HG03457 (cell line): Measurements from ENCODE around the gene TMEM72.

Source experiments
- ATAC-seq: cut with Tn5 transposase; IDR thresholded peaks from one replicate; pipeline ENCODE4 v1.9.1; 2021; ENCODE audit warnings: moderate number of reproducible peaks; ENCODE audit not compliant: unreplicated experiment

The TMEM72 gene

DNA sequence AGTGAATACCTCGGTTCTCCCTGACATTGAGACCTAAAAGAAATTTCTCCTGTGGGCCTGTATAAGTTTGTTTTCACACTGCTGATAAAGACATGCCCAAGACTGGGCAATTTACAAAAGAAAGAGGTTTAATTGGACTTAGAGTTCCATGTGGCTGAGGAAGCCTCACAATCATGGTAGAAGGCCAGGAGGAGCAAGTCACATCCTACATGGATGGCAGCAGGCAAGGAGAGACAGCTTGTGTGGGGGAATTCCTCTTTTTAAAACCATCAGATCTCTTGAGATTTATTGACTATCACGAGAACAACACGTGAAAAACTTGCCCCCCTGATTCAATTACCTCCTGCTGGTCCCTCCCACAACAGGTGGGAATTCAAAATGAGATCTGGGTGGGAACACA, 6.7 kb downstream of the TMEM72 start:
- no peak for ATAC-seq

DNA sequence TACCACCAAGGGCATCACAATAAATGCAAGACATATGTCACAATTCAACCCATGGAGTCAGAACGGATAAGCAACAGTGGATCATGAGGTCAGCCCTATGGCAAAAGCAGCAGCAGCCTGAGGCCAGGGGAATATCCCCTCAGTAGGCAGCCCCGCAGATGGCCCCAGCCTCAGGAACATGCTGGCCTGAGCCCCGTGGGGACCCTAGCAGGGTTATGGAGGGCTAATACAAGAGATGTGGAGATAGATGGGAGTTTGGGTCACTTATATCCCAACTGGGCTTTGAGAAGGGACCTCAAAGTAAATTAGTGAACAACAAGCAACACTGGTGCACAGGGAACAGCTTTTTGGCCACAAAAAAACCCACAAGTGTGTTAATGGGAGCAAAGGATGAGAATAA, 9.1 kb downstream of the TMEM72 start:
- no peak for ATAC-seq

DNA sequence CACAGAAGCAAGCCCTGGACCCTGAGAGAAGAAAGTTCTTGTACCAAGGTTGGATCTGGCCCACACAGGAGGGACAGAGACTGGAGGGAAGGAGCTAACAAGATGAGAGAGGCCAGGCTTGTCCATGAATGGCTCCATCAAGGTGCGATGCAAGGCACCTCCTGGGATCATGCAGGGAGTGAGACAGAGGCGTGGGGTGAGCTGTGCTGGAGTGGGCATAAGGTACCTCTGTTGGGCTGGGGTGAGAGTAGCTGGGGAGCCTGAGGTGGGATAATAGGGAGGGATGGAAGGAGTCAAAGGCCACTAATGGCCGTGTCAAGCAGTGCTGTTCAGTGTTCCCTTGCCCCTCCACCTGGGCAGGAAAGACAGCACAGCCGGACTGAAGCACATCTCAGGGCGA, 9.9 kb downstream of the TMEM72 start:
- ATAC-seq, result no peak

DNA sequence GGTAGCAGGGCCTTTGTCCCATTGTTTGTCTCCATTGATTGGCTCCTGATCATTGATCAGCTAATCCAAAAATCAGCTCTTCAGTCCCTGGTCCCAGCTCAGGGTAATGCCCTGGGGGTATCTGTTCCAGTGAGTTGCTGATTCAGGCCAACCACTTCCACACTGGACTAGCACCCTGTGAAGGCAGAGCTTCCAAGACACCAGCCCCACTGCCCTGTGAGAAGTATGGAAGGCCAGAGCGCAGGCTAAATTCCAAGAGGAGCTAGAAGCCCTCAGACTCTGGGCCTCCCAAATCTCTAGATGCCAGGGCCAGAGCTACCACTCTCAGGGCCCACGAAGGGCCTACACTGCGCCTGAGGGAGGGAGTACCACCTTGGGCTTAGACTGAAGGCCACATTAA, 10.4 kb downstream of the TMEM72 start:
- ATAC-seq, result no peak

DNA sequence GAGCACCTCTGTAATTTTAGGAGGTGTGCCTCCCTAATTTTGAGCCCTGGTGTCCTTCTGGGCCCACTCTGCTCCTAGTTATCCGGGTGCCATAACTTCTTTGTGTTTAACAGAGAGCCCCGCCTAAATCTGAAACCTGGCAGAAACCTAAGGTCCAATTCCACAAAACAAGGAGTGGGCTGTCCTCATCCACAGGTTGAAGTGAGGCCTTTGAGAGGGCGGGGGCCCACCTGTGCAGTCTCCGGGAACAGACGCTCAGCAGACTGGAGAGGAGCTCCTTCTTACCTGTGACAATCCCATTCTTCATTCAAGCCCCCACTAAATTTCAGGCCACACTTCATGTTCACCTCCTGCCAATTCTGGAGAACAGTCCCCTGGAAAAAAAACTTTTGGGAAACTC, 10.9 kb downstream of the TMEM72 start:
- no peak for ATAC-seq

DNA sequence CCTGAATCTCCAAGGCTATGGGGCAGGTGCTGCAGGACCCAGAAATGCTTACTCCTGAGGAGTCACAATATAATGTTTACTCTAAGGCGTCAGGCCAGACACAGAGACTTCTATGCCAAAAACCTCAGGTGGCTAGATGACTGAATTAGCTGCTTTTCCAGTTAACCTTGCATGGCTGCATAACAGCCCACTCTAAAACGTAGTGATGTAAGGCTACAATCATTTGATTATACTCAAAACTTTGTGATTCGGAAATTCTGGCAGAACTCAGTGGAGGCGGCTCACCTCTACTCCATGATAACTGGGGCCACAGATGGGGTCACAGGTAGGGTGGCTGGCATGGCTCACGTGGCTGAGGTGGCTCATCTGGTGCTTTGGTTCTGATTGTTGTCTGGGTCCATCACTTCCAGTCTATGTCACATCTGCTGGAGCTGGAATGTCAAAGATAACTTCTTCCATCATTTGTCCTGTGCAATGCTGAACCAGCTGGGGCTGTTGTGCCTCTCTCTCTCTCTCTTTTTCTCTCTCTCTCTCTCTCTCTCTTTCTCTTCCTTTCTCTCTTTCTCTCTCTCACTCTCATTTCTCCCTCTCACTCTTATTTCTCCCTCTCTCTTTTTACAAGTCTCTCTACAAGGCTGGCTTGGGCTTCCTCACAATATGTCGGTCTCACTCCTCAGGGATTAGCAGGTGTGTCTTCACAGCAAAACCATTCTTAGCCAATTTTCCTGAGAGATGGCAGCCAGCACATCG, 11.8 kb downstream of the TMEM72 start:
- ATAC-seq, result no peak

DNA sequence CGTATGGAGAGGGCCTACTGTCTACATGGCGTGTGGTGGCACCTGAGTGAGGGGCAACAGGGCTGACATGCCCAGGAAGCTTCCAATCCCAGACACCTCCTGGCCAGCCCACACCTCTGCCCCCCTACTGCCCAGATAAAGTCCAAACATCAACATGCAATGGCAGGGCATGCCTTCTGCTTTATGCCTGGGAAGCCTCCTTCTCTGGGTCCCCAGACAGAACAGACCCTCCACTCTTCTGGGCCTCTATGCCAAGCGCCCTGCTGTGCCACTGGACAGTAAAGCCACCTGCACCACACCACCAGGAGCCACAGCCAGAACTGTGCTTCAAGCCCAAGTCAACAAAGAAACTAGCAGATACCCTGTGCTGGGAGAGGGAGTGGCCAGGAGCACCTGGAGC, 12.5 kb downstream of the TMEM72 start:
- no peak for ATAC-seq

DNA sequence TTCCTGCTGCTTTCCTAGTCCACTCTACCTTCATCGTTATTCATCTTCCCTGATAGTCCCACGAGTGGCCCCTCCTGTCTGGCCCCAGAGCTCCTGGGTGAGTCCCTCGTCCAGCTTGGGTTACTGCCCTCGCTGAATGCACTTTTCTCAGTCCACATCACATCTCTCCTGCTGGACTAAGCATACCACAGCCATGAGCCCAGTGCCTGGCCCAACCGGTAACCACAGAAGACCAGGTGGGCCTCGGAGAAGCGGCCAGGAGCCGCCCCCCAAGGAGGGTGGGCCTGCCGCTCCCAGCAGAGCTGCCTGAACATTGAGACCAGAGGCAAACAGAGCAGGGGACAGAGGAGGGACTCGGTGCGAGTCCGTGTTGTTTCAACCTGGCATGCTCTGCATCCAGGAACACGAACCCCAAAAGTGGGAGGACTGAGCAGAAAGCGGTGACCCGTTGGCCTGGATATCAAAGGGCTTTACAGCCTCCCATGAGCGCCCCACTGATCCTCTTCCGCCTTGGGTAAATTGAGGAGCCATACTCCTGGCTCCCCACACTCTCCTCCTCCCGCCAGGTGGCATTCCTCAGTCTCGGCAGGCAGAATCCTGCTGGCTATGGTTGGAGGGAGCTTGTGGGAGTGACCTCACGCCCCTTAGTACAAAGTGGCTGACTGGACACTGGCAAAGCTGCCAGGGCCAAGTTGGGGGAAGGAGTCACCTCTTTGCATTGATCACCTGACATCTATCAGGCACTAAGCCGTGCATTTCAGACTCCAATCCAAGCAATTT, 13.3 kb downstream of the TMEM72 start:
- no peak for ATAC-seq

DNA sequence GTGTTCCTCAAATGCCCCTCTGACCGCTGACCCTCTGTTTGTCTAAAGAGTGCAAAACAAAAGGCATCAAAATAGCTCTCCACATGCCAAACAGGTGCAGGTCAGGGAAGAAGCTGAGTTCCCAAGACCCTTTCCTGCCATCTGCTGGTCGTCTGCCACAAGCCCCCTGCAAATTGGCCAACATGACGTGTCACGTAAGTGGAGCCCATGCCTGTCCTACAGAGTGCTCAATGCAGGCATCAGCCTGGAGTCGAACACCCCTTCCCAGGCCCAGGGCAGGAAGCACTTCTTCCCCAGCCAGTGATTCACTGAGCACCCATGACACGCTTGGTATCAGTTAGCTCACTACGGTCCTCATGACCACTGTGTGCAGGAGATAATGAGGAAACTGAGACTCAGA, 14.1 kb downstream of the TMEM72 start:
- no peak for ATAC-seq

DNA sequence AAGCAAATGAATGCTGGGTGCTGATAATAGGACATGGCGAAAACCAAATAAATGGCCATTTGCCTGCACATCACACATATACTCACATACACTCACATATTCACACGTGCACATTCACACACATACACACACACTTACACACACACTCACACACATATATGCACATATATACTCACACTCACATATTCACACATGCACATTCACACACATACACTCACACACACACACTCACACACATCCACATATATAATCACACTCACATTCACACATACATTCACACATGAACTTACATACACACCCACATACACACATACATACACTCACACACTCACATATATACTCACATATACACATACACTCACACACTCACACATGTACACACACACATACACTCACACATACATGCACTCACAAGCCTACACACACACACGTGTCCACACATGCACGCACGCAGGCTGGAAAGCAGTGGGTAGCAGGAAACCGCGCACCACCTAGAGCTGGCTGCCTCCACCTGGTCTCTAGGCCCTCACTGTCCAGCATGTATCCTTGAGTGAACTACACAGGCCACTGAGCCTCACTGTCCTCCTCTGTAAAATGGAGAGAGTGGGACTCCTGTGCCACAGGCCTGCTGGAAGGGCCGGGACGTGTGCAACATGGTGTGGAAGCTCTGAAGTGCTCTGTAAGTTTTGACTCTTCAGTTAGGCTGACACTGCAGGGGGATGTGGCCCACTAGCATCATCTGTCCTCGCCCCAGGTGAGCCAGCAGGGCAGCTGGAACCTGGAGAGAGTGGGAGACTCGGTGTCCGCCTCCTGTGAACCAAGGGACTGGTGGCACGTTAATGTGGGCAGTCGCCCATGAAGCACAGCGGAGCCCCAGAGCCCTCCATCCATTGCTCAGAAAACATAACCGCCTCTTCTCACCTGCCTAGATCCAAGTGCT, 14.9 kb downstream of the TMEM72 start:
- no peak for ATAC-seq

DNA sequence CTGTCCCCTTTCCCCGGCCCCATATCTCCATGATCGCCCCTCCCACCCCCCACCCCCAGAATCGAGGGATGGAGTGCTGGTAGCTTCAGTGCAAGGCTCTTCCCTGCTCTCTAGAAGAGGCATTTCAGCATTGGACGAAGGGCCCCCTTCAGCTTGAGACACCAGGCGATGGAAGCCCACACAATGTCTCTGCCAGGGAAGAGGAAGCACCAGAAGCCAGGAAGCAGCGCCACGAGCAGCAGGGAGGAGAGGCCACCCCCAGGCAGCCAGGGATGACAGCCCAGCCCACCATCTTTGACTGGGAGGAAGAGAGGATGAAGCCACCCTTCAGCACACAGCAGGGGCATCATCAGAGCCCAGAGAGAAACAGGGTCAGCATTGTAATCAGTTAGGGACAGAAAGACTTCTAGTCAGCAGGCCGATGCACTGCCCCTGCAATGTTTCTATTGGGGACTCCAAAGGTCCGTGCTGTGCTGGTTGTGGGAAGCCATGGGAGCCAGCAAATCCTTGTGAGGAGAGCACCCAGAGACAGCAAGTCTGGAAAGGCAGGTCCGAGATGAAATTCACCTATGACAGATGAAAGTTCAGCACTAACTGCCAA, 15.7 kb downstream of the TMEM72 start:
- no peak for ATAC-seq

DNA sequence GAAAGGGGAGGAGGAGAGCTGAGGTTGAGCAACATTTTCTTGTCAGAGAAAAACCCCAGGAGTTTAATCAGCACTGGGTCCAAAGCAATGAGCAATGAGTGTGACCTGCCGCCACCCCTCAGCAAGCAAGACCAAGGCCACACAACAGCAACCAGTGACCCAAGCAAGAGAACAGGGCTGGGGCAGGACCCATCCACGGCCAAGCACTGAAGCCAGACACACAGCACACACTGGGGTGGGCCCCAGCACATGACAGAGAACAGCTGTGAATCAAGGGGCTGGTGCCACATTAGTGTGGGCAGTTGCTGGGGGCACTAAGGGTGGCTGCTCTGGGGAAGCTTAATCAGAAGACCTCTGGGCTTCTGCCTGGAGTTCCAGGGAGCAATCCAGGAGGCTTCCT, 16.2 kb downstream of the TMEM72 start:
- ATAC-seq, result no peak

DNA sequence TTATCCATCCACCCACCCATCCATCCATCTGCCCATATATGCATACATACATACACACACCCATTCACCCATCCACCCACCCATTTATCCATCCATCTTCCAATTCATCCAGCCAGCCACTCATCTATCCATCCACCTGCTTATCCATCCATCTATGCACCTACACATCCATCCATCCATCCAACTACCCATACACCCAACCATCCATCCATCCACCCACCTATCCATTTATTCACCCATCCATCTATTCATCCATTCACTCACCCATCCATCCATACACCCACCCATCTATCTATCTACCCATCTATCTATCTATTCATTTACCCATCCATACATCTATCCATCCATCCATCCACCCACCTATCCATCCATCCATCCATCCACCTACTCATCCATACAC, 17.3 kb downstream of the TMEM72 start:
- no peak for ATAC-seq

DNA sequence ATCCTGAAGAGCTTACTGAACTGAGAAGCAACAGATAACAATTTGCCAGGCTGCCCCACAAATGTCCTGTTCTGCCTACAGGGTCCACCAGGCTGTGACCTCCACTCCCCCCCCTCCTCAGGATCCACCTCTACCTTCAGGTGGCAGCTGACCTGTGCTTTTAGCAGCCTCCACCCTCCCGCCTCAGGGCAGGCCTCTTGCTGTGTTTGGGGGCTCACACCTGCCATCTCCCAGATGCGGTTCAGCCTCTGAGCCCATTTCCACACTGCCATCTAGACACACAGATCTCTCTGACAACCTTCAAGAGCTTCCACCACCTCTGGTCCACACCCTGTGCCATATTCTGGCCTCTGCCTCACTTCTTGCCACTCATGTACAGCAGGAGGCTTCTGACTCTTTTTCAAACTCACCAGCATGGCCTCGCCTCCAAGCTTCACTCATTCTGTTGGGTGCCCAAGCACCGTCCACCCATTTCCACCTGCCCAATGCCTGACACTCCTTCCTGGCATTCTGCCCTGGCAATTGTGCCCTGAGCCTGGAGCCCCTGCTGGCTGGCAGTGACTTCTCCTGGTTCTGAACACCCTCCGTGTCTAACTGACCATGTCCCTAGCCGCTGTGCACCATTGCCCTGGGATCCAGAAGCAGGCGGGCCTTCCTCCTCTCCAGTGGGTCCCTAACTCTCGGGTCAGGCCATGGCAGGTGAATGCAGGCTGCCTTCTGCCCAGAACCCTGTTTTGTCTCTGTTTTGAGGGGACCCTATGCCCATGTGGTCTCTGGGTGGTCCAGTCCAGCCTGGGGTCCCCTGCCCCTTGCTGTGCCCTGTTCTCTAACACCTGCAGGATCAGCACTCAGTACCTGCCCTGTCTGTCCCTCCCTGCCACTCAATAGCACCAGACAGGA, 18.5 kb downstream of the TMEM72 start:
- ATAC-seq, result no peak

DNA sequence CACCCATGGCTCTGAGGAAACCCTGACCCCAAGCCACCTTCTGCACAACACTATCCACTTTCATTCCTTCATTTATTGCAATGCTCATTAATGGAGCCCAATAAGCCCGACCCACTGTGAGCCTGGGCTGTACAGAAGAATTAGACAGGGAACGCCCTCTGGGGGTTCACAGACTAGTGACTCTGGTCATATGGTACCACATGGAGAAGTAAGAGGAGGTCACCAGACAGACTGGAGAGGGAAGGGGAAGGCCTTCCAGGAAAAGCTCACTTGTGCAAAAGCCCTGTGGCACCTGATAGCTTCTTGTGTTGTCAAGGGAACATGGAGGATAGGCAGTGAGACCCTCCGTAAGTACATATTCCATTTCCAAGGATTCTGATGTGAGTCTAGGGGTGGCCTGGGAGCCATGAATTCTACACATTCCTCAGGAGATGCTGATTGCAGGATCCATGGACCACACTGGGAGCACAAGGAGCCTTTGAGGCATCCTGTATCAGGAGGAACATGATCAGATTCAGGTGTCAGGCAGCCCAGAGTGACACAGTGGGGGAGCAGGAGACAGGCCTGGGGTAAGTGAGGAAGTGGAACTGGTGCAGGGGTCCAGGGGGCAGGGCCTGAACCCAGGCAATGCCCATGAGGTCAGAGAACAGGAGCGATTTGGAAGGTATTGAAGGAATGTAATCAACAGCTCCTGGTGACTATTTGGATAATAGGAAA, 19.9 kb downstream of the TMEM72 start:
- ATAC-seq, result no peak

DNA sequence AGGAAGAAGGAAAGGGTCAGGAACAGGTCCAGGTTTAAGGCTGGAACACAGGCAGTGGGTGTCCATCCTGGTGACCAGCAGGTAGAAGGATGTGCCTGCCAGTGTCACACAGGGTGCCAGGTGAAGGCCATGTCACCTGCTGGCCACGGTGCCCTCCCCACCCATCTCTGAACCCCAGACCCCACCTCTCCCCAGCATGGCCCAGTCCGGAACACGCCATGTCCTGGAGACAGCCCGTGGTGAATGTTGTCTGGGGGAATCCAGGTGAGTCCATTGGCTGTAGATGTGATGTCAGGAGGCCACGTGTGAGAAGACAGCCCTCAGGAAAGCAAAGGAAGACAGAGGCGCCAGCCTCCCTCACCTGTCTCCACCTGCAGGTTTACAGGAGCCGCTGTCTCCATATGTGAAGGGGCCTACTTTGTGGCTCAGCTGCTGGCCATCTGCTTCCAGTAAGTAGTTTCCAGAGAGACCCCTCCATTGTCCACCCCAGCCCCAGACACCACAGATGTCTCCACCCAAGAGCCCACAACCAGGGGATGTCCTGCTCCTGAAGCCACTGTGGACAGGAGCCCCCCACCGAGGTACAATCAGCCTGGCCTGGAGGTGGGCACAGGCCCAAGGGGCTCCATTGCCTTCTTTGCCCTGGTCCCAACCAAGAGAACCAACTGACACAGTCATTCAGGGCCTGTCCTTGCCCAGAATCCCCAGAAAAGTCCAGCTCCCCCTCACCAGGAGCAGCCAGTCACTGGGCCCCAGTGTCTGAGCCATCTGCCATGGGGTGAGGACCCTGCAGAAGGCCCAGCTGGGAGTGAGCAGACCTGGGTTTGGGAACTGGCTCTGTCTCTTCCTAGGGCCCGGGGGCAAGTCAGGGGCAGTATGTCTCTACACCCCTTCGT, 20.7 kb downstream of the TMEM72 start:
- no peak for ATAC-seq

DNA sequence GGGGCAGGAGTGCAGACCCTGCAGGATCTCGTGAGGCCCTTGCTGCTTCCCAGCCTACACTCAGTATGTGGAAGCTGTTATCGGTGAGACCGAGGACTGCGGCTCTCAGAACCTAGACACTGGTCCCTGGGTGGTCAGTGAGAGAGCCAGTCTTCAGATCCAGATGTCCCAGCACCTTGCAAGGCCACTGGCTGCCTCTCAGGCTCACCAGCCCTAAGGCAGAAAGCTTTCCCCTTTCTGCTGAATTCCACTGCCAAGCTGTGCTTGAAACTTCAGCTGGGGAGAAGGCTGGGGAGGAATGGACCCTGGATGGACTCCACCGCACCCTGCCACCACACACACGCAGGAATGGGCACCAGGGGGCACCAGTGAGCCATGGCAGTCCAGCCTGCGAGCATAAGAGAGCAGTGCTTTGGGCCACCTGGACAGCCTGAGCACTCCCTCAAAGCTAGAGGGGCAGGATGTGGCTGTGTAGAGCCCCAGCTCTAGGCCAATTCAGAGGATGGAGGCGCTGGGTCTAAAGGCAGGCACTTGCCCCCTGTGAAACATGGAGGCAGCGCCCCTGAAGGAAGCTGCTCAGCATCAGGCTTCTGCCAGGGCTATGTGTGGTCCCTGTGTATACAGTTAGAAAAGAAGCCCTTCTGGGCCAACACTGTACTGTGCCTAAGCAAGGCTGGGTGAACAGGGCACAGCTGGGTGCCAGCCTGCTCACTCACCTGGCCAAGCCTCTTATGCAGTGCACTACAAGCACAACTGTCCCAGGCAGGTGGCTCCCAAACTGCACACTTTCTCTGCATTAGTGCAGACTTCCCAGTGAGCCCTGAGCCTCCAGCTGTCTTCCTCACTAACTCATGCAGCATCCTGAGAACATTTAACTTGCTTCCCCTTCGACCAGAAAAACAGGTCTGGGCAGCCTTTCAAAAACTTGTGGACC, 21.6 kb downstream of the TMEM72 start:
- ATAC-seq, result peak; percentile 93
